GM10266 (cell line): ENCODE measurements around the gene TBC1D22A.

Experiments used
- DNase-seq: peaks from one replicate; pipeline ENCODE4 v3.0.0; 2012; ENCODE audit errors: extremely low spot score
- CTCF ChIP-seq: IDR thresholded peaks from 2 replicates; pipeline ENCODE4 v1.5.1; 2012; ENCODE audit warnings: mild to moderate bottlenecking, low read depth; ENCODE audit not compliant: control insufficient read depth, insufficient read depth; ENCODE audit errors: missing control alignments

Gene TBC1D22A

GRCh38 chr22:47074105-47074504, 311.7 kb downstream of the TBC1D22A start:
- no peak for TF ChIP-seq CTCF
- DNase-seq: no peak

- no peak for DNase-seq
Observed at GRCh38 chr22:47075568-47075967, 313.1 kb downstream of the TBC1D22A start.

GRCh38 chr22:47076758-47077157, 314.3 kb downstream of the TBC1D22A start:
- no peak for TF ChIP-seq CTCF
- no peak for DNase-seq

More at GRCh38 chr22:47075568-47075967, 313.1 kb downstream of the TBC1D22A start:
- no peak for TF ChIP-seq CTCF

GRCh38 chr22:47080100-47080499, 317.6 kb downstream of the TBC1D22A start:
- DNase-seq: no peak
- no peak for TF ChIP-seq CTCF

GRCh38 chr22:47082505-47082904, 320.1 kb downstream of the TBC1D22A start:
- no peak for TF ChIP-seq CTCF
- no peak for DNase-seq

GRCh38 chr22:47083379-47083986, 321.0 kb downstream of the TBC1D22A start:
- no peak for DNase-seq
- no peak for TF ChIP-seq CTCF

- TF ChIP-seq CTCF: no peak
- no peak for DNase-seq
Observed at GRCh38 chr22:47084226-47084625, 321.8 kb downstream of the TBC1D22A start.
